ENCODE measurements around the gene ZNF587.
"Not testable (repeated sequence)": the region's sequence is repeated elsewhere in the genome, so short reads cannot be mapped to it uniquely, and the experiment has no call there.

ZNF587 gene

GRCh38 chr19:57823155-57823554, 26.5 kb upstream of the ZNF587 start:
- DNase-seq (ENCODE audit: low read depth), result not testable (repeated sequence)

GRCh38 chr19:57823608-57824007, 26.1 kb upstream of the ZNF587 start:
- not testable (repeated sequence) for DNase-seq (ENCODE audit: low read depth)

- no peak for DNase-seq (ENCODE audit: low read depth)
Observed at GRCh38 chr19:57825511-57825910, 24.1 kb upstream of the ZNF587 start.

- DNase-seq (ENCODE audit: low read depth), result no peak
Observed at GRCh38 chr19:57829316-57829715, 20.3 kb upstream of the ZNF587 start.

GRCh38 chr19:57830071-57830602, 19.5 kb upstream of the ZNF587 start, which contains the start of gene ZNF587B:
TSS of gene ZNF587B (plus strand) at chr19:57830299. CDS start at chr19:57830529, 230 bp downstream.
- peak; percentile 19 for DNase-seq (ENCODE audit: low read depth)

- DNase-seq (ENCODE audit: low read depth), result not testable (repeated sequence)
Observed at GRCh38 chr19:57836991-57837390, 12.7 kb upstream of the ZNF587 start.

GRCh38 chr19:57838622-57839191, 11.0 kb upstream of the ZNF587 start:
- DNase-seq (ENCODE audit: low read depth), result not testable (repeated sequence)

- no peak for DNase-seq (ENCODE audit: low read depth)
Observed at GRCh38 chr19:57841122-57841763, 8.4 kb upstream of the ZNF587 start.

- DNase-seq (ENCODE audit: low read depth), result not testable (repeated sequence)
Observed at GRCh38 chr19:57847164-57847563, 2.5 kb upstream of the ZNF587 start.

GRCh38 chr19:57849162-57849665, 445 bp upstream of the ZNF587 start:
- not testable (repeated sequence) for DNase-seq (ENCODE audit: low read depth)

- no peak for DNase-seq (ENCODE audit: low read depth)
Observed at GRCh38 chr19:57850553-57851017, 926 bp downstream of the ZNF587 start.

GRCh38 chr19:57851812-57852603, 2.3 kb downstream of the ZNF587 start:
- not testable (repeated sequence) for DNase-seq (ENCODE audit: low read depth)

GRCh38 chr19:57854117-57854516, 4.5 kb downstream of the ZNF587 start:
- not testable (repeated sequence) for DNase-seq (ENCODE audit: low read depth)

GRCh38 chr19:57862351-57862750, 12.7 kb downstream of the ZNF587 start:
- not testable (repeated sequence) for DNase-seq (ENCODE audit: low read depth)

- no peak for DNase-seq (ENCODE audit: low read depth)
Observed at GRCh38 chr19:57867868-57868492, 18.3 kb downstream of the ZNF587 start.

- not testable (repeated sequence) for DNase-seq (ENCODE audit: low read depth)
Observed at GRCh38 chr19:57869655-57870054, 20.0 kb downstream of the ZNF587 start.

GRCh38 chr19:57870225-57870624, 20.6 kb downstream of the ZNF587 start:
- no peak for DNase-seq (ENCODE audit: low read depth)

- no peak for DNase-seq (ENCODE audit: low read depth)
Observed at GRCh38 chr19:57872450-57872849, 22.8 kb downstream of the ZNF587 start.

- not testable (repeated sequence) for DNase-seq (ENCODE audit: low read depth)
Observed at GRCh38 chr19:57873883-57874799, 24.5 kb downstream of the ZNF587 start.

GRCh38 chr19:57886046-57886445, 36.4 kb downstream of the ZNF587 start:
- no peak for DNase-seq (ENCODE audit: low read depth)

Measured in activated T-cell treated with anti-CD3 and anti-CD28 coated beads for 1 hour (primary cell).